Hepatocyte (in vitro differentiated cells): ENCODE results near the gene PRPF8. TPM values are rescaled to one million over a fixed set of nuclear protein-coding genes. Genes with fewer than 3 reads are reported as not detected.
"Not testable (repeated sequence)": the region's sequence is repeated elsewhere in the genome, so short reads cannot be mapped to it uniquely, and the experiment has no call there.

Experiments
- DNase-seq: peaks from one replicate; pipeline ENCODE4 v3.0.0-alpha.2; 2016; ENCODE audit warnings: low spot score
- H2AFZ ChIP-seq: fragments of 200-600 bp; sonication (generic); 2 replicates; pipeline ENCODE4 v1.6.0; 2016; ENCODE audit warnings: antibody characterized with exemption, mild to moderate bottlenecking
- H3K27ac ChIP-seq: fragments of 200-600 bp; sonication (generic); 2 replicates; pipeline ENCODE4 v1.5.1; 2016; ENCODE audit warnings: mild to moderate bottlenecking
- H3K27me3 ChIP-seq: fragments of 200-600 bp; sonication (generic); 2 replicates; pipeline ENCODE4 v1.6.1; 2016
- H3K36me3 ChIP-seq: fragments of 200-600 bp; sonication (generic); replicated peaks from 2 replicates; pipeline ENCODE4 v1.5.1; 2016; ENCODE audit warnings: low read depth; ENCODE audit not compliant: insufficient read depth
- H3K4me1 ChIP-seq: fragments of 200-600 bp; sonication (generic); 2 replicates; pipeline ENCODE4 v1.5.1; 2016; ENCODE audit warnings: mild to moderate bottlenecking, moderate library complexity; ENCODE audit not compliant: insufficient read depth
- H3K4me2 ChIP-seq: fragments of 200-600 bp; sonication (generic); 2 replicates; pipeline ENCODE4 v1.6.0; 2016
- H3K4me3 ChIP-seq: fragments of 200-600 bp; sonication (generic); 2 replicates; pipeline ENCODE4 v1.5.1; 2016; ENCODE audit warnings: mild to moderate bottlenecking
- H3K79me2 ChIP-seq: fragments of 200-600 bp; sonication (generic); 2 replicates; pipeline ENCODE4 v1.6.0; 2017; ENCODE audit warnings: mild to moderate bottlenecking
- H3K9me2 ChIP-seq: fragments of 200-600 bp; sonication (generic); replicated peaks from 2 replicates; pipeline ENCODE4 v1.6.0; 2017; ENCODE audit warnings: mild to moderate bottlenecking; ENCODE audit not compliant: insufficient read depth
- H3K9me3 ChIP-seq: fragments of 200-600 bp; sonication (generic); 2 replicates; pipeline ENCODE4 v1.5.1; 2016; ENCODE audit warnings: low read depth, mild to moderate bottlenecking
- H4K20me1 ChIP-seq: fragments of 200-600 bp; sonication (generic); 2 replicates; pipeline ENCODE4 v1.6.0; 2016; ENCODE audit warnings: mild to moderate bottlenecking; ENCODE audit not compliant: insufficient read depth, poor library complexity, severe bottlenecking
- CTCF ChIP-seq: fragments of 200-600 bp; sonication (generic); IDR thresholded peaks from 2 replicates; pipeline ENCODE4 v1.5.1; 2016; ENCODE audit warnings: antibody characterized with exemption, mild to moderate bottlenecking; ENCODE audit not compliant: poor library complexity
- EZH2 ChIP-seq: fragments of 200-600 bp; sonication (generic); IDR thresholded peaks from 2 replicates; pipeline ENCODE4 v1.6.1; 2016; ENCODE audit warnings: antibody characterized with exemption, mild to moderate bottlenecking, borderline replicate concordance
- EZH2phosphoT487 ChIP-seq: fragments of 200-600 bp; sonication (generic); IDR thresholded peaks from one replicate; pipeline ENCODE4 v1.6.1; 2018; ENCODE audit warnings: antibody characterized with exemption, mild to moderate bottlenecking, low read depth, moderate library complexity; ENCODE audit not compliant: unreplicated experiment, severe bottlenecking
- WGBS: methylation state at CpG from one replicate; pipeline ENCODE4 v1.1.6; 2016; ENCODE audit warnings: low lambda C conversion rate; ENCODE audit errors: missing lambda C conversion rate; 5-methylcytosine and 5-hydroxymethylcytosine counted together
- polyA plus RNA-seq: library from polyadenylated mRNA; unstranded; fragments of >200 nt; fragmentation: Nextera tagmentation; extraction: Ambion mirVana; gene quantifications from 2 replicates; pipeline ENCODE4 v1.2.1, GENCODE V29; 2016
- total RNA-seq: library from RNA; depleted of rRNA; stranded (reverse); fragments of >200 nt; gene quantifications from 2 replicates; pipeline ENCODE4 v1.2.3, GENCODE V29; 2014

Gene PRPF8
- total and polyA plus RNA-seq, 2 experiments from 2014 or later: 107 to 119 TPM

GRCh38 chr17:1676401-1676800, 8.3 kb downstream of the PRPF8 start:
- TF ChIP-seq CTCF: no peak
- TF ChIP-seq EZH2phosphoT487: no peak
- no peak for TF ChIP-seq EZH2
- no peaks in the 10 kb centered on the region for H3K9me3 ChIP-seq
- peaks cover 9% of the 10 kb centered on the region for H3K36me3 ChIP-seq
- H3K4me2 ChIP-seq: no peak overlapping the region
- DNase-seq: no peak
- H3K27ac ChIP-seq: no peak overlapping the region
- no peak overlapping the region for H2AFZ ChIP-seq
- H3K4me3 ChIP-seq: no peak overlapping the region
- no peaks in the 10 kb centered on the region for H3K9me2 ChIP-seq
- H3K27me3 ChIP-seq: no peaks in the 10 kb centered on the region
- WGBS: 97% methylated on average over 13 of the region's 13 CpGs
- H4K20me1 ChIP-seq: peaks cover 19% of the 10 kb centered on the region
- peaks cover 26% of the 10 kb centered on the region for H3K79me2 ChIP-seq
- no peaks in the 10 kb centered on the region for H3K4me1 ChIP-seq

- WGBS: 96% methylated on average over 26 of the region's 26 CpGs
- Histone ChIP-seq H3K4me1 (no peaks in the 10 kb centered on the region), H3K4me3 (no peak overlapping the region), H3K27ac (no peak overlapping the region), H4K20me1 (peaks cover 21% of the 10 kb centered on the region), H3K9me2 (no peaks in the 10 kb centered on the region), H3K4me2 (no peak overlapping the region), H3K79me2 (peaks cover 19% of the 10 kb centered on the region), H3K9me3 (no peaks in the 10 kb centered on the region), H2AFZ (no peak overlapping the region), H3K27me3 (no peaks in the 10 kb centered on the region), H3K36me3 (peaks cover 2% of the 10 kb centered on the region)
- DNase-seq: no peak
- TF ChIP-seq EZH2: no peak
- no peak for TF ChIP-seq CTCF
- TF ChIP-seq EZH2phosphoT487: no peak
These were observed 11.5 kb downstream of the PRPF8 start for GRCh38 chr17:1673041-1673785.

- not testable (repeated sequence) for H3K4me3 ChIP-seq, H4K20me1 ChIP-seq, DNase-seq, H3K27ac ChIP-seq, H3K4me2 ChIP-seq, H3K27me3 ChIP-seq, H3K9me2 ChIP-seq, H2AFZ ChIP-seq, H3K9me3 ChIP-seq, H3K4me1 ChIP-seq
- Histone ChIP-seq H3K79me2 (peaks cover 22% of the 10 kb centered on the region), H3K36me3 (peaks cover 13% of the 10 kb centered on the region)
- WGBS: 95% methylated on average over 5 of the region's 5 CpGs
These were observed 20.7 kb downstream of the PRPF8 start for GRCh38 chr17:1663934-1664333.

GRCh38 chr17:1661045-1661444, 23.6 kb downstream of the PRPF8 start:
- no peak for DNase-seq
- H3K4me3 ChIP-seq: no peak overlapping the region
- H4K20me1 ChIP-seq: peaks cover 4% of the 10 kb centered on the region
- H3K79me2 ChIP-seq: peaks cover 14% of the 10 kb centered on the region
- TF ChIP-seq EZH2 (no peak), CTCF (no peak), EZH2phosphoT487 (no peak)
- H3K9me3 ChIP-seq: no peaks in the 10 kb centered on the region
- no peaks in the 10 kb centered on the region for H3K4me1 ChIP-seq
- H3K27ac ChIP-seq: no peak overlapping the region
- peaks cover 18% of the 10 kb centered on the region for H3K36me3 ChIP-seq
- no peaks in the 10 kb centered on the region for H3K27me3 ChIP-seq
- H3K9me2 ChIP-seq: no peaks in the 10 kb centered on the region
- no peak overlapping the region for H2AFZ ChIP-seq
- 96% methylated on average over 12 of the region's 12 CpGs for WGBS
- no peak overlapping the region for H3K4me2 ChIP-seq
